NT2/D1 (cell line): Measurements from ENCODE around the gene IFI27L1.

Experiments used
- DNase-seq: peaks from one replicate; pipeline ENCODE4 v3.0.0-alpha.2; 2011; ENCODE audit warnings: low read depth, low spot score
- H3K27me3 ChIP-seq: 2 replicates; pipeline ENCODE4 v1.6.0; 2011; ENCODE audit warnings: mild to moderate bottlenecking; ENCODE audit not compliant: insufficient read length, insufficient read depth
- H3K36me3 ChIP-seq: 2 replicates; pipeline ENCODE4 v1.6.1; 2011; ENCODE audit warnings: mild to moderate bottlenecking, low read length, mixed read lengths; ENCODE audit not compliant: insufficient read depth, insufficient read length
- H3K4me1 ChIP-seq: 2 replicates; pipeline ENCODE4 v1.5.1; 2011; ENCODE audit not compliant: insufficient read depth, insufficient read length
- H3K4me3 ChIP-seq: 2 replicates; pipeline ENCODE4 v1.5.1; 2011; ENCODE audit warnings: low read depth; ENCODE audit not compliant: insufficient read length
- H3K9ac ChIP-seq: 2 replicates; pipeline ENCODE4 v1.6.0; 2011; ENCODE audit warnings: low read depth; ENCODE audit not compliant: insufficient read length
- H3K9me3 ChIP-seq: 2 replicates; pipeline ENCODE4 v1.5.1; 2011; ENCODE audit warnings: mild to moderate bottlenecking, low read length; ENCODE audit not compliant: insufficient read depth
- SUZ12 ChIP-seq: IDR thresholded peaks from 2 replicates; pipeline ENCODE4 v1.6.1; 2011; ENCODE audit not compliant: insufficient read length, insufficient read depth; ENCODE audit errors: extremely low read depth
- YY1 ChIP-seq: IDR thresholded peaks from 2 replicates; pipeline ENCODE4 v1.6.1; 2011; ENCODE audit not compliant: insufficient read length, insufficient read depth
- ZNF274 ChIP-seq: IDR thresholded peaks from 2 replicates; pipeline ENCODE4 v1.6.1; 2011; ENCODE audit warnings: mild to moderate bottlenecking, low read depth, low read length

Gene IFI27L1, protein sequence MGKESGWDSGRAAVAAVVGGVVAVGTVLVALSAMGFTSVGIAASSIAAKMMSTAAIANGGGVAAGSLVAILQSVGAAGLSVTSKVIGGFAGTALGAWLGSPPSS

DNA sequence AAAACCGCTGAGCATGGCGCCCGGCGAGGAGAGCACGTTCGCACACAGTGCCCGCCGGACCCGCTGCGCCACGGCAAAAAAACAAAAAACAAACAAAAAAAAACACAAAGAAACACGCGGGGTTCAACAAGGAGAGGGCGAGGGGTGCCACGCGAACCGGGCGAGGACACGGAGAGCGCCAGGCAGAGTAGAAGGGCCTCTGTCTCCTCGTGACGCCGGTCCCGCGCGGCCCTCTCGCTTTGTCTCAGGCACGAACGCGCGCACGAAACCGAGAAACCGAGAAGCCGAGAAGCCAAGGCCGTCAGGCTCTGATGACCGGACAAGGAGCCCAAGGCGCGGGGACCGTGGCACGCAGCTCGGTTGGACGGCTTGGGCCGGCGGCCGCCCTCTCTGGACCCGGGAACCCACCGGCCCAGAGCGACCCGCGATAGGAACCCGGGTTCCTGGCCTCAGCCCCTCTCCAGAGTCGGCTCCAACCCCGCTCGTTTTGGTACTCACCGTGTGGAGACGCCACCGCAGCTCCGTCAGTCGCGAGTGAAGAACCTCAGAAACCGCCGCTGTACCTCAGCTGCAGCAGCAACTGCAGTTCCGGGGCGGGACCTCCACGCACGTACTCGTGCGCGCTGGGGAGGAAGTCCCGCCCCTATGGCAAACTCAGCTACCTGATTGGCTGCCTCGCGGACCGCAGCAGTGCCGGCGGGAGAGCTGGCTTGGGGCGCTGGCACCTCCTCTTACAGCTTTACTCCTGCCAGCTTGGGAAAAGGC is at the start of gene IFI27L1, which contains the start of gene DDX24:
Gene IFI27L1 (plus strand): TSS at position 690 of the 765 bp plus-strand sequence. CDS start 15,628 bp downstream, outside the sequence.
Gene DDX24 (minus strand): TSS at position 582 of the 765 bp plus-strand sequence. CDS start 1,460 bp downstream, outside the sequence.
- H3K9ac ChIP-seq = peak within 1 kb of the TSS; percentile 93
- H3K4me1 ChIP-seq = no peaks in the 10 kb centered on the region
- peak; percentile 76 for DNase-seq
- peaks cover 32% of the 10 kb centered on the region for H3K36me3 ChIP-seq
- peak within 1 kb of the TSS; percentile 96 for H3K4me3 ChIP-seq
- TF ChIP-seq SUZ12 = no peak
- TF ChIP-seq YY1 = no peak
- TF ChIP-seq ZNF274 = no peak
- peaks cover 13% of the 10 kb centered on the region for H3K9me3 ChIP-seq
- H3K27me3 ChIP-seq = no peaks in the 10 kb centered on the region

DNA sequence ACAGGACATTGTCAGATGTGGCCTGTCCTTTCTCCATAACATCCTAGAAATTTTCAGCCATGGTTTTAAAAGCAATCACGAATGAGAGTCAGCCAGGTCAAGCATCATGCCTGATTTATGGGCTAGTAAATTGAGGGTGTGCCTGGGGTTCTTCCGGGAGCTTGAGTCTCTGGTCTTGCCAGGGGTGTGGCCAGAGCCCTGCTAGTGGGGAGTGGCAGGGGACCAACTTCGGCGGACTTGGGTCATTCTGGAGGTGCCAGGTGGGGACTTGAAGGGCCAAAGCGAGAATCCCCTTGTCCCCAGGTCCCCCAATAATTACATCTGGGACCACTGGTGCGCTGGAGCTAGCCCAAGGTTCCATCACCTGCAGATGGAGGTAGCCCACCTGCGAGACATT is 49.2 kb upstream of the IFI27L1 start:
- TF ChIP-seq SUZ12 = no peak
- no peak for TF ChIP-seq YY1
- no peak for TF ChIP-seq ZNF274
- Histone ChIP-seq H3K9me3 (peaks cover 12% of the 10 kb centered on the region), H3K4me1 (peaks cover 5% of the 10 kb centered on the region), H3K4me3 (no peak overlapping the region), H3K27me3 (no peaks in the 10 kb centered on the region), H3K9ac (no peak overlapping the region), H3K36me3 (no peaks in the 10 kb centered on the region)
- no peak for DNase-seq

DNA sequence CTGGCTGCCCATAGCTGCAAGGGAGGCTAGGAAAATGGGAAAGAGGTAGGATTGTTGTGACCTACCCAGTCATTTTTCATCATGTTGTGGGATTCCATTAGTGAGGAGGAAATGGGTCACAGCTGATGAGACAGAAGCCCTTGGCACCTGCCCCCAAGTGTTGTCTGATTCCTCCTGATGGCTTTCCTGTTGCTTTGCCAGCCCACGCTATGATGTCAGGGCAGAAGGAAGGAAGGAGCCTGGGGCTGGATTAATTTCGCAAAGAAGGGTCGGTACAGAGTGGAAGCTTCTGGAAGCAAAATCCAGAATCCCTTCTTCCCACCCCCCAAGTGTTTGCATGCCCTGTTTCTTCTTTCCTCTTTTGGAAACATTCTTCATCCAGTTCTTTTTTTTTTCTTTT is 46.2 kb upstream of the IFI27L1 start:
- DNase-seq = no peak
- Histone ChIP-seq H3K9me3 (peaks cover 12% of the 10 kb centered on the region), H3K27me3 (no peaks in the 10 kb centered on the region), H3K9ac (no peak overlapping the region), H3K4me1 (peaks cover 5% of the 10 kb centered on the region), H3K36me3 (no peaks in the 10 kb centered on the region), H3K4me3 (no peak overlapping the region)
- TF ChIP-seq YY1 (no peak), ZNF274 (no peak), SUZ12 (no peak)

DNA sequence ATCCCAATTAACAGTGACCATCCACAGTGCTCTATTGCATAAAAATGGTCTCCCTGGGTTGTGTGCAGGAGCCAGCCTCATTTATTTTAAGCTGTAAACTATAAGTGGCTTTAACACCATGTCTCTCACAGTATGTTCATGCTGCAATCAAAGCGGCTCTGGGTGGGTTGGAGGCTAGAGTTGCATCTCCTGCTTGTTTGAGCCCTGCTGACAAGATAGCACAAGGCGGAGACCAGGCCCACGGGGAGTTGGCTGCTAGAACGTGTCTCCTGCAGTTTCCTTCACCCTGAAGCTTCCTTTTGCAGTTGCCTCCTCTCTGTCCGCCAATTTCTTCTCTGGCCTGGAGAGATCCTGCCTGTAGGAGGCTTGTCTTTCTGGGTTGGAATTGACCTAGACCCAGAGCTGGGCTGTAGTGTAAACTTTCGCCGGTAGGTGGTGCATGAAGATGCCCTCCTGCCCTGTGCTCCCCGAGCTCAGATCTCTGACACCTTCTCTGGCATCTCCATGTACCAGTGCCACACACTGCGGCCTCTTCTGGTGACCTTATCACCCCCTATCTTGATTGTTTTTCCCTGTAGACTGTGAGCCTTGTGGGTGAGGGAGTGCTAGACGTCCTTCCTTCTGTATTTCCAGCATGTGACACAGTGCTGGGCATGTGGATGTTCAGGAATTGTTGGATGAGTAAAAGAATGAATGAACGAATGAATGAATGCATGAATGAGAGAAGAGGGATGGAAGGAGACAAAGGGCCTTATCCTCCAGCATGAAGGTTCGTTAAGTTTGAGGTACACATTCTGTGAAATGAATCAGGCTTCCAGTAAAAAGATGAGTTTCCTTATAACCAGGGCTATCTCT is 44.6 kb upstream of the IFI27L1 start:
- Histone ChIP-seq H3K36me3 (no peaks in the 10 kb centered on the region), H3K27me3 (no peaks in the 10 kb centered on the region), H3K4me1 (peaks cover 5% of the 10 kb centered on the region), H3K9me3 (peaks cover 12% of the 10 kb centered on the region), H3K4me3 (no peak overlapping the region), H3K9ac (no peak overlapping the region)
- peak; percentile 55 for DNase-seq
- no peak for TF ChIP-seq SUZ12

DNA sequence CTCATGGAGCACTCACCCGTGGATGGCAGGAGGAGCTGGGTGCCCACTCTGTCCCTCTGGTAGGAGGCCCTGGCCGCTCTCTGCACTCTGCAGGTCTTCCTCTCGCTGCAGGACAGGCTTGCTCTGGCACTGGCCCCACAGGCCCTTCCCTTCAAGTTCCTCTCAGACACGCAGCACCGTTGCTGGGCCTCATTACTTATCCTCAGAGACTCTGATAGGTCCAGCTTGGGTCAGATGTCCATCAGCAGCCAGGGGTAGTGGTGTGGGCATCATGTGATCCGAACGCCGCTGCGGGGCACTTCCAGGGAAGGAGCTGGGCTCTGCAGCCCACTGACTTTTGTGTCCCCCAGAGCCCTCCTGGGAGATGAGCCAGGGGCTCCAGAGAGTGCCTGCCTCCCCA is 43.2 kb upstream of the IFI27L1 start:
- Histone ChIP-seq H3K27me3 (no peaks in the 10 kb centered on the region), H3K4me3 (no peak overlapping the region), H3K4me1 (peaks cover 12% of the 10 kb centered on the region), H3K9me3 (peaks cover 12% of the 10 kb centered on the region), H3K36me3 (peaks cover 3% of the 10 kb centered on the region), H3K9ac (no peak overlapping the region)
- TF ChIP-seq YY1 (no peak), SUZ12 (no peak), ZNF274 (no peak)
- no peak for DNase-seq

DNA sequence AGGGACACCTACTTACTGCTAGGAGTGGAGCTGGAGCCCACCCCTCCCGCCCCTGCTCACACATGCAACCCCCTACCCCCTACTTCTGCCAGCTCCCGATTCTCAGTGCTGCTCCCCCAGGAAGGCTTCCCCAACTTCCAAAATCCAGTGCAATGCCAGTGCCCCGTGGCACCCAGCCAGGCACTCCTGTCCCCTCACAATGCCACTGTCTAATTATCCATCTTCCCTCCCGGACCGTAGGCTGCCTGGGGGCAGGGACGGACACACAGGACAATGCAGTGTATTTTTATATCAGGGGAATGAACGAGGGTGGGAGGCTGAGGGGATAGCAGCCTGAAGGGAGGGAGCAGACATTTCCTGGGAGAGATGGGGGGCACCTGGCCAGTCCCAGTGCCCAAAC is 42.6 kb upstream of the IFI27L1 start:
- Histone ChIP-seq H3K4me3 (no peak overlapping the region), H3K36me3 (peaks cover 9% of the 10 kb centered on the region), H3K27me3 (no peaks in the 10 kb centered on the region), H3K9me3 (peaks cover 12% of the 10 kb centered on the region), H3K4me1 (peaks cover 12% of the 10 kb centered on the region), H3K9ac (no peak overlapping the region)
- no peak for DNase-seq
- no peak for TF ChIP-seq SUZ12
- no peak for TF ChIP-seq ZNF274
- no peak for TF ChIP-seq YY1
